ENCODE measurements around the gene LMOD1. TPM values are rescaled to one million over a fixed set of nuclear protein-coding genes. Genes with fewer than 3 reads are reported as not detected.

Gene LMOD1
- total and polyA plus RNA-seq, 12 donors, result 1.3 to 171 (median 76.1) TPM

DNA sequence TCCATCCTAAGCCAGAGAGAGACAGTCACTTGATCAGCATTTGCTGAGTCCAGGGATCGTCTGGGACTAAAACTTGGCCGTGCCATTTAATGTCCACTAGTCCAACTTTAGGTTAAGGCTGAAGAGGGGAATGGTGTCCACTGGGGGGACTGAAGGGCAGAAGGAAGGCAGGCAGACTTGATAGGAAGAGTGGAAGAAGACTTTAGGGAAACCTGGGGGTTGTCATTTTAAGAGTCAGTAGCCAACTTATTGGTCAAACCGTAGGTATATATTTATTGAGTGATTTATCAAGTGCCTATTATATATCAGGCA is 1.3 kb upstream of the LMOD1 start:
- intact Hi-C loops (cut with DNase I), result no loop called here
- no peaks in the 10 kb centered on the region for H3K27me3 ChIP-seq
- peak overlapping the region in 2 of 5 donors; percentile 87 to 96 for H3K27ac ChIP-seq
- no peak for DNase-seq
- H3K9me3 ChIP-seq (replicated peaks in 1 of 3), result no peaks in the 10 kb centered on the region
- TF ChIP-seq, protein P1, sequence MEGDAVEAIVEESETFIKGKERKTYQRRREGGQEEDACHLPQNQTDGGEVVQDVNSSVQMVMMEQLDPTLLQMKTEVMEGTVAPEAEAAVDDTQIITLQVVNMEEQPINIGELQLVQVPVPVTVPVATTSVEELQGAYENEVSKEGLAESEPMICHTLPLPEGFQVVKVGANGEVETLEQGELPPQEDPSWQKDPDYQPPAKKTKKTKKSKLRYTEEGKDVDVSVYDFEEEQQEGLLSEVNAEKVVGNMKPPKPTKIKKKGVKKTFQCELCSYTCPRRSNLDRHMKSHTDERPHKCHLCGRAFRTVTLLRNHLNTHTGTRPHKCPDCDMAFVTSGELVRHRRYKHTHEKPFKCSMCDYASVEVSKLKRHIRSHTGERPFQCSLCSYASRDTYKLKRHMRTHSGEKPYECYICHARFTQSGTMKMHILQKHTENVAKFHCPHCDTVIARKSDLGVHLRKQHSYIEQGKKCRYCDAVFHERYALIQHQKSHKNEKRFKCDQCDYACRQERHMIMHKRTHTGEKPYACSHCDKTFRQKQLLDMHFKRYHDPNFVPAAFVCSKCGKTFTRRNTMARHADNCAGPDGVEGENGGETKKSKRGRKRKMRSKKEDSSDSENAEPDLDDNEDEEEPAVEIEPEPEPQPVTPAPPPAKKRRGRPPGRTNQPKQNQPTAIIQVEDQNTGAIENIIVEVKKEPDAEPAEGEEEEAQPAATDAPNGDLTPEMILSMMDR (IDR thresholded peaks at IDR 0.05), result peak in 1 of 6 experiments; percentile 11
- TF ChIP-seq POLR2A (IDR thresholded peaks at IDR 0.05), result no peak
- WGBS, 4 donors, result 49 to 65% (median 57%) methylated on average over 3 of the region's 3 CpGs
- no peaks in the 10 kb centered on the region for H3K36me3 ChIP-seq (replicated peaks in 1 of 2)
- H3K4me3 ChIP-seq, result peak overlapping the region in 1 of 4 donors; percentile 80
- peaks cover 5 to 27% of the 10 kb centered on the region in 2 donors for H3K4me1 ChIP-seq (replicated peaks in 1 of 2)

DNA sequence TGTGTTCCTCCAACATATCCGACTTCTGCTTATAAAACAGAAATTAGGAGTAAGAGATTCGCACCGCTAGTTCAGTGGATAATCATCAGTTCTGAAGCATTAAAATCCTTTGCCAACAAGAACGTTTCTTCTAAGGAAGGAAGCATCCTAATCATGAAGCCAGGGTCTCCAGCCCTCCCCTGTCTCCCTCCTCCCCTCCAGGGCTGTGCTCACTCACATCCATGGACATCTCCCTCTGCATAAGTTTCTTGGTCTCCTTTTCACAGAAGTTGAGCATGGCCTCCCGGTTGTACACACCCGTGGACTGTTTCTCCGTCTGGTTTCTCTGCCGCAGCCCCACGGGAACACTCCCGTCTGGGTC is 505 bp downstream of the LMOD1 start:
- H3K27me3 ChIP-seq, result no peaks in the 10 kb centered on the region
- H3K36me3 ChIP-seq (replicated peaks in 1 of 2), result no peaks in the 10 kb centered on the region
- 15 to 31% (median 21%) methylated on average over 10 of the region's 10 CpGs for WGBS, 4 donors
- no peak for DNase-seq
- peak overlapping the region in 3 of 4 donors; percentile 34 to 80 (median 66) for H3K4me3 ChIP-seq
- H3K9me3 ChIP-seq (replicated peaks in 1 of 3), result no peaks in the 10 kb centered on the region
- intact Hi-C loops (cut with DNase I), result no loop called here
- no peak for TF ChIP-seq POLR2A (IDR thresholded peaks at IDR 0.05)
- TF ChIP-seq, protein P1 (IDR thresholded peaks at IDR 0.05), result no peak
- H3K27ac ChIP-seq, result peak overlapping the region in 4 of 5 donors; percentile 58 to 96 (median 74)
- peaks cover 14 to 43% of the 10 kb centered on the region in 2 donors for H3K4me1 ChIP-seq (replicated peaks in 1 of 2)

DNA sequence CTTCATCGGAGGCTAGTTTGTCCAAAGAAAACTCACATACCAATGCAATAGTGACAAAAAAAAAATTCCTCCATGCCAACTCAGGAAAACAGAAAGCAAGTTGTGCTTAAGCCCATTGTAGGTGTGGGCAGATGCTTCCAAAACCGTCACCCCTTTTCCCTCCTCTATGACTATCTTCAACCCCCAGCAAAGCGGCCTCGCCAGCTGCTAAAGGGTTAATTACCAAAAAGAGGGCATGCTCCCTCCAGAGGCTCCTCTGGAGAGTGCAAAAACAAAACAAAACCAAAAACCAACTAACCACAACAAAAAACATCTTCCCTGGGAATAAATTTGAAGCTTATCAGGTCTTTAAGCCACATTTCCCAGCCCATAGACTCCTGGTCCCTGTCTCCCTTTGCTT is 1.2 kb downstream of the LMOD1 start:
- Histone ChIP-seq H3K36me3 (replicated peaks in 1 of 2) (no peaks in the 10 kb centered on the region), H3K4me3 (peak overlapping the region in 2 of 4 donors; percentile 1 to 80), H3K9me3 (replicated peaks in 1 of 3) (no peaks in the 10 kb centered on the region), H3K4me1 (replicated peaks in 1 of 2) (peaks cover 14 to 43% of the 10 kb centered on the region in 2 donors), H3K27ac (peak overlapping the region in 2 of 5 donors; percentile 26 to 96), H3K27me3 (no peaks in the 10 kb centered on the region)
- DNase-seq, result no peak
- whole genome bisulfite sequencing, 4 donors, result 39 to 47% (median 42%) methylated on average over 4 of the region's 4 CpGs
- intact Hi-C loops (cut with DNase I), result no loop called here
- TF ChIP-seq, protein P1 (IDR thresholded peaks at IDR 0.05), result peak in 4 of 6 experiments; percentile 21 to 52 (median 32)
- no peak for TF ChIP-seq POLR2A (IDR thresholded peaks at IDR 0.05)

DNA sequence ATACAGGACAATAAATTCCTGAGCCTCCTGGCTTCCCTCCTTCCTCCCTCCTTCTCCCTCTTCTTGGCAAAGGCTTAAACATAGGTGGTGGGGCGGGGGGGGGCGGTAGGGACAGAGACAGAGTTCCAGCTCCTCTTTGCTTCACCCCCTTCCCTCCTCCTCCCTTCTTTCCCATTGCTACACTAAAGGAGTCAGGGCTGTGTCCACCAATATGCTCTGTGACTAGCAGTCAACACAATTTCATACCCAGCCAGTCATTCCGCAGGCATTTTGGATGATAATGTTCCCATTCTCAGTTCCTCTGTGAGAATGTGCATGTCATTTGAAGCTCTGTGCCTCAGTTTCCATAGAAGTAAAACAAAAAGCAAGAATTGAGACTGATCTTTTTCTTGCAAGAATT is 1.7 kb downstream of the LMOD1 start:
- Histone ChIP-seq H3K4me1 (replicated peaks in 1 of 2) (peaks cover 14 to 41% of the 10 kb centered on the region in 2 donors), H3K27me3 (no peaks in the 10 kb centered on the region), H3K27ac (peak overlapping the region in 1 of 5 donors; percentile 96), H3K36me3 (replicated peaks in 1 of 2) (no peaks in the 10 kb centered on the region), H3K9me3 (replicated peaks in 1 of 3) (no peaks in the 10 kb centered on the region), H3K4me3 (peak overlapping the region in 2 of 4 donors; percentile 1 to 80)
- no peak for DNase-seq
- WGBS, 4 donors, result 23 to 44% (median 35%) methylated on average over 2 to 3 of the region's 3 CpGs
- TF ChIP-seq, protein P1 (IDR thresholded peaks at IDR 0.05), result no peak
- TF ChIP-seq POLR2A (IDR thresholded peaks at IDR 0.05), result no peak
- intact Hi-C loops (cut with DNase I), result no loop called here

Data from adrenal gland (tissue), 12 donors.